Suppressor macrophage (primary cell): Measurements from ENCODE around the gene RGS19.
A peak's percentile ranks its signal among the peaks of the same experiment; 100 is the strongest.
"Not testable (repeated sequence)": the region's sequence is repeated elsewhere in the genome, so short reads cannot be mapped to it uniquely, and the experiment has no call there.

Experiments
- DNase-seq, 4 experiments: peaks; one replicate each; pipeline ENCODE4 v3.0.0-alpha.2; 2020 to 2022

The RGS19 gene

DNA sequence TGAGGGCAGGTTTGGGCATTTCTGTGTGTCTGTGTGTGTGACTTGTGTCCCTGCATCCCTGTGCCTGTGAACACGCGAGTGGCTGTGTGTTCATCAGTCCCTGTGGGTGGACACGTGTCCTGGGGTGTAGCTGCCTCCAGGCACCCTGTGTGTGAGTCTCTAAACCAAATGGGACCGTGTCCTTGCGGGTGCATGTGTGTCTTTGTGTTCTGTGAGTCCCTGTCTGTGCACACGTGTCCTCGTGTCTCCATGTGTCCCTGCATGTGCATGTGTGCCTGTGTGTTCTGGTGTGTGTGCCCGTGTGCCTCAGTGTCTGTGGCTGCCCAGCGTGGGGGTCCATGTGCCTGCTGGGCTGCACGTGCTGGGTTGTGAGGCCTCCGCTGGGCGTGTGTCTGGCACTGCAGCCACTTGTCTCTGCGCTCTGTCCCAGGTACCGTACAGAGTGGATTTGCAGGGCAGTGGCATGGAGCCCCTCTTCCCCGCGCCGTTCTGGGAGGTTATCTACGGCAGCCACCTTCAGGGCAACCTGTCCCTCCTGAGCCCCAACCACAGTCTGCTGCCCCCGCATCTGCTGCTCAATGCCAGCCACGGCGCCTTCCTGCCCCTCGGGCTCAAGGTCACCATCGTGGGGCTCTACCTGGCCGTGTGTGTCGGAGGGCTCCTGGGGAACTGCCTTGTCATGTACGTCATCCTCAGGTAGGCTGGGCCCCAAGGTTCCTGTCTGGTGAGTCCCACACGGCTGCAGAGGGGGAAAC is 13.1 kb upstream of the RGS19 start:
- DNase-seq: no peak

DNA sequence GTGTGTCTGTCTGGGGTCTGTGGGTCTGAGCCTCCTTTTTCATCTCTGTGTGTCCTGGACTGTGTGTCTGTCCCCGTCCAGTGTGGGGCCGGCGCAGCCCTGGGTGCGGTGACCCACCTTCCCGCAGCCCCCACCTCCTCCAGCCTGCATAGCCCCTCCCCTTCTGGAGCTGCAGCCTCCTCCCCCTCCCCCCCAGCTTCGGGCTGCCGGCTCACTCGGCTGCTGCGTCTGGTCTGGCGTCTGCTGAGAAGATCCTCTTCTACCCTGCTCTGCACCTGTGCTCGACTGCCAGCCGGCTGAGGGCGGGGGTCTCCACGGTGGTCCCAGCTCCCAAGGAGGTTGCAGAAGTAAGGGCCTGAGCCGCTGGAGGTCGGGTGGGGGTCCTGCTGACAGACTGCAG is 12.5 kb upstream of the RGS19 start:
- no peak for DNase-seq

DNA sequence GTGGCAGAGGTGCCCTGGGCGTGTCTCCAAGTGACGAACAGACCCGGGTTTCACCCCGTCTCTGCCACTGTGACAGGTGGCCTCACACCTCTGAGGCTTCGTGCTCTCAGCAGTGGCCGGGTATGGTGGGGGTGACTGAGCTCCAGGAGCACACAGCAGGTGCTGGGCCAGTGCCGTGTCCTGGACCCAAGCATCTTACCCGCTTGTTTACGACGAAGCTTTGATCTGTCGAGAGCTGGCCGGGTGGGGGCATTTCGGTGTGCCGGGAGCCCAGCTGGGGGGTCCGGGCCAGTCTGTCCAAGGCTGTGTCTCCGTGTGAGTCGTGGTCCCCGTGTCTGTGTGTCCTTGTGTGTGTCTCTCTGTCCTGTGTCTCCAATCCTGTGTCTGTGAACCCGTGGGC is 12.0 kb upstream of the RGS19 start:
- no peak for DNase-seq

- no peak for DNase-seq
Observed at GRCh38 chr20:64090165-64090564, 10.8 kb upstream of the RGS19 start.

DNA sequence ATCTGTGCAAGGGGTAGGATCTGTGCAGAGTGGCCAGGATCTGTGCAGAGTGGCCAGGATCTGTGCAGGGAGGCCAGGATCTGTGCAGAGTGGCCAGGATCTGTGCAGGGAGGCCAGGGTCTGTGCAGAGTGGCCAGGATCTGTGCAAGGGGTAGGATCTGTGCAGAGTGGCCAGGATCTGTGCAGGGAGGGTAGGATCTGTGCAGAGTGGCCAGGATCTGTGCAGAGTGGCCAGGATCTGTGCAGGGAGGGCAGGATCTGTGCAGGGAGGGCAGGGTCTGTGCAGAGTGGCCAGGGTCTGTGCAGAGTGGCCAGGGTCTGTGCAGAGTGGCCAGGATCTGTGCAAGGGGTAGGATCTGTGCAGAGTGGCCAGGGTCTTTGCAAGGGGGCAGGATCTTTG is 9.3 kb upstream of the RGS19 start:
- DNase-seq: not testable (repeated sequence)

GRCh38 chr20:64087226-64087825 is 8.0 kb upstream of the RGS19 start:
- not testable (repeated sequence) for DNase-seq

DNA sequence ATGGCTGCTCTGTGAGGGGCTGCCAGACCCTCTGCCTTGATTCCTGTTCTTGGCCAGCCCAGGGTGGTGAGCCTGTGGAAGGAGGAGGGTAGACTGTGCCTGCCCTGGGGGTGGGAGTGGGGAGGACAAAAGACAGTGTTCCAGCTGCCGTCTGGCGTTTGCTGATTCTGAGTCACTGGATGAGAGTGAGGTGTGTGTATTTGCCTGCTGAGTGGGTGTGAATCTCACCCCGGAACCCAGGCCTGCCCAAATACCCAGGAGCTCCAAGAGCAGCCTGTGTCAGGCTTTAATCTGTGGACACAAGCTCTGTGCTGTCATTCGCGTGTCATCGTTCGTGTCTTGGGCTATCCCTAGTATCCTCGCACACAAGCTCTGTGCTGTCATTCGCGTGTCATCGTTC is 7.5 kb upstream of the RGS19 start:
- DNase-seq: no peak

- DNase-seq: no peak
Observed at GRCh38 chr20:64084685-64085152, 5.4 kb upstream of the RGS19 start.

DNA sequence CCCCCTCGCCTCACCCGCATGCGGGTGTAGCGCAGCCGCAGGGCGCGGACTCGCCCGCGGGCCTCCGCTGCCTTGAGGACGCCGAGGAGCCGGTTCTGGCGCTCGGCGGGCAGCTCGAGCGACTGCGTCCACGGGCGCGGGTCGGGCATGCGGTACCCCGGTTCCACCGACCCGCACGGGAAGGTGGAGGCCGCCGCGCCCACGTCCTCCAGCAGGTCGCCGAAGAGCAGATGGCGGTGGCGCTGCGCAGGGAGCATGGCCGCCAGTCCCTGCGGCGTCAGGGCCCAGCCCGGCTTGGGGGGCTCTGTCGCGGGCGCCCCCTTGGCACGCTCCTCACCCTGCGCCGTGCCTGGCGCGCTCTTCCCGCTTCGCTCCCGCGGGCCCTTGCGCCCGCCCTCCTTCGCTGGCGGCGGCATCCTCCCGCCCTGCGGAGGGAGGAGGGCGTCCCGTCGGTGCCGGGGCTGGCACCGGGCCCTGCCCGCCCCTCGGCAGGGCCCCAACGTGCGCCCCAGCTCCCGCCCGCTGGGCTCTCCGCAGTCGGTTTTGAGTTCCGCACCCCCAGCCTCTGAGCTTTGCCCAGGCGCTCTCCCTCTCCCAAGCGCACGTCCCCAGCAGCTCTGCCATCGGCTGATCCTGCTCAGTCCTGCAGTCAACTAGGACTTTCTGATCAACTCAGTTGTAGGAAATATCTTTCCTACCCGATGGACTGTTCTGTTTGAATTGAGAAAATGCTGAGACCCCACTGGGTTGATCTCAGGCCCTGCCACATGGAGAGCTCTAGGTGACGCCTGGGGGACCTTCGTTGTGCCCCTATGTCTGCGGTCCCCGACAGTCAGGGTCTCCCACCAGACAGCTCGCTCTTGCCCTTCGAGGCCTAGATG is 4.7 kb upstream of the RGS19 start, which contains the start of gene LKAAEAR1:
TSS of gene LKAAEAR1 (minus strand) at position 595 of the 881 bp plus-strand sequence. CDS start at position 416, 179 bp downstream.
- peak in 1 of 4 experiments; percentile 38 for DNase-seq

DNA sequence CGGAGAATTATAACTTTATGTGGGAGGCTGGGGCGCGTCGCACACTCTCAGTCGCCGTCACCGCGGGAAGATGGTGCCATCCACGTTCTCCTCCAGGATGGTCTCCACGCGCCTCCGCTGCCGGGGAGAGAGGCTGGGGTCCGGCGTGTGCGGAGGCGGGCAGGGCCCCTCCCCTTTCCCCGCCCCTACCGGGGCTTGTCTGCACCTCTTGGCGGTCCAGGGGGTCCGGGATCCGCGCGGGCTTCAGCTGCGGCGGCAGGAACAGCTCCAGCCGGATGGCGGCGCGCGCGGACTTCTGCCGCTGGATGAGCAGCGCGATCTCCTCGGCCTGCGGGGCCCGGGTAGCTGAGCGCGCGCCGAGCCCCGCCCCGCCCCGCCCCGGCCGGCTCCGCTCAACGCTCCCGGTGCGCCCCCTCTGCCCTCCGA is 4.1 kb upstream of the RGS19 start:
- peak; percentile 71 to 92 (median 80) for DNase-seq

DNA sequence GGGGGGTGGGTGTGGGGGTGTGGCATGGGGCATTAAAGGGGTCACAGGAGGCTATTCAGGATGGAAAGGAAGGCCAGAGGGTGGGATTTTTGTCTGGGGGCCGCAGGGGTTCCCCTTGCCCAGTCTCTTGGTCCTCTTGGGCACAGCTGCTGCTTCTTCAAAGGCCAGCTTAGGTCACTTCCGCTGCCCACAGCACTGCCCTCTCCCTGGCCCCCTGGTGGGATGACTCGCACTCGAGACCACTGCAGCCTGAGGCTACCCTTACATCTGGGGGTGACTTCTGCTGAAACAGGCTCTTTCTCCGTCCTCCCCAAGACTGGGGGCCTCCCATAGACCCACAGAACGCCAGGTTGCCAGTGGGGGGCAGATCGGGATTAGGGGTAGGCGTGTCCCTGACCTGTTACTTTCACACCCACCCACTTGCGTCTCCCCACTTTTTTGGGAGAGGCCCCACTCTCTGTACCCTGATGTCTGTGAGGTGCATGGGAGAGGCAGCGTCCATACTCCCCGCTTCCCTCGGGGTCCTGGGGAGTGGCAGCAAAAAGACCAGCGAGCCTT is 3.6 kb upstream of the RGS19 start:
- DNase-seq: peak; percentile 23 to 56 (median 50)

DNA sequence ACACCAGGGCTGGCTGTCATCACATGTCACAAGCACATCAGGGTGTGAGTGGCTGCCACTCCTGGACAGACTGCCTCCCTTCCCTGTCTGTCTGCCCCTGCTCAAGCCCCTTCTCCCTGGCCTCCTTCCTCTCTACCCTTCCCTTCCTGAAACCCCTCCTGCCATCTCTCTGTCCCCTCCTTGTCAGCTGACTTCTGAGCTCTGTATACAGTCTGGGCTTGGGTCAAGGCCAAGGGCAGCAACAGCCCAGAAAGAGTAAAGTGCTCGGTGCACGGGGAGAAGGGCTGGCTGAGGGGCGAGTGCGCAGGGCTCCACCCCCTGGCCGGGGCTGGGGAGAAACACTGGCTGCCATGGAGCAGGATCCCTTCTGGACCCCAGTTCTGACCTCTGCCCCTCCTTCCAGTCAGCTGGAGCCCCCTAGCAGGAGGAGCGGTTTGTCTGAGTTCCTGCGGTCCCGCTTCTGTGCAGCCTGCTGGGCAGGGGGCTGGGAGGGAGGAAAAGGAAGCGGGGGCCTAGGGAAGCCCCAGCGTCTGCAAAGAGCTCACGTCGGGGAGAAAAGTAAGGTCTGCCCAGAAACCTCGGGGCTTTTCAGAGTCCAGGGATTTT is 2.9 kb upstream of the RGS19 start:
- DNase-seq: peak in 2 of 4 experiments; percentile 22 to 41

DNA sequence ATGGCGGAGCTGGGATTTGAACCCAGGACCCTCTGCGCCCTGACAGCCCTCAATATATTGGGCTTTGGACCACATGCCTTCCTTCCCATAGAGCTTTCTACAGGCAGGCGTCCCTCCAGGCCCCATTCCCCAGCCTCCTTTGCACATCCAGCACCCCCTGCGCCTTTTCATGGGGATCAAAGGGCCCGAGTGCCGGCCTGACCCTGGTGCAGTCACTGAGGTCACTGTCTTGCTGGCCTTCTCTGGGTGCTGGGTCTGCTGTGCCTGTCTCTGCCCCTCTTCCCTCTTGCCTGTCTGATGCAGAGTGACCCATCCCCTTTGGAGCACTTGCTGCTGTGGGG is 2.3 kb upstream of the RGS19 start:
- no peak for DNase-seq

DNA sequence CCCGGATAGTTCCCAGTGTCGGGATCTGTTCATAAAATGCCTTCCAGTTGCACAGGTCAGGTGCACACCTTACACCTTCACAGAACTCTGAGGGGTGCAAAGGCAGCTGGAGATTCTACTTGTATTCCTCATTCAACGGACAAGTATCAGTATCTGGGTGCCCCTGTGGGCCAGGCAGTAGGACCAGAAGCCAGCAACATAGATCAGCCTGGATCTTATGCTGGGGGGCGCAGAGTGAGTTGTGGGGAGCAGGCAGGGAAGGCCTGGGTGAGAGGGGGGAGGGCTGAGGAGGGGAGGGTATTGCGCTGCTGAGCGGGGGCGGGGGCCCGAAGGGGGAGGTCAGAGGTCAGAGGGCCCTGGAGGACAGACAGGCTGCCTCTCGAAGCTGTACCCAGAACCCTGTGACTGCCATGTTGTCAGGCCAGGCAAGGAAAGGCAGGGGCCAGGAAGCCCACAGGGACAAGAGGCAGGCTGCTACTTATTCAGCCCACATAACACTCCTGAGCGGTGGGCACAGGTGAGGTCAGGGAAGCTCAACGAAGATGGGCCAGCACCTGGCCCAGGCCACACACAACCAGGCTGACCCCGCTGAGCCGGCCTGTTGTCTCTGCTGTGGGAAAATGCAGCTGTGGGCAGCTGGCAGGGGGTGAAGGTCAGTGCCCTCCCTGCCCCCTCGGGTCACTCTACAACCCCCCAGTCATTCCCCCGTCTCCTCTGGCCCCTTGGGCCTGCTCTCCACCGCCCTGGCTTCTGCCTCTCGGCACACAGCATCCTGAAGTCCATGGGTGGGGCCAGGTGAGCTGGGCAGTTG is 1.7 kb upstream of the RGS19 start:
- peak in 1 of 4 experiments; percentile 12 for DNase-seq

DNA sequence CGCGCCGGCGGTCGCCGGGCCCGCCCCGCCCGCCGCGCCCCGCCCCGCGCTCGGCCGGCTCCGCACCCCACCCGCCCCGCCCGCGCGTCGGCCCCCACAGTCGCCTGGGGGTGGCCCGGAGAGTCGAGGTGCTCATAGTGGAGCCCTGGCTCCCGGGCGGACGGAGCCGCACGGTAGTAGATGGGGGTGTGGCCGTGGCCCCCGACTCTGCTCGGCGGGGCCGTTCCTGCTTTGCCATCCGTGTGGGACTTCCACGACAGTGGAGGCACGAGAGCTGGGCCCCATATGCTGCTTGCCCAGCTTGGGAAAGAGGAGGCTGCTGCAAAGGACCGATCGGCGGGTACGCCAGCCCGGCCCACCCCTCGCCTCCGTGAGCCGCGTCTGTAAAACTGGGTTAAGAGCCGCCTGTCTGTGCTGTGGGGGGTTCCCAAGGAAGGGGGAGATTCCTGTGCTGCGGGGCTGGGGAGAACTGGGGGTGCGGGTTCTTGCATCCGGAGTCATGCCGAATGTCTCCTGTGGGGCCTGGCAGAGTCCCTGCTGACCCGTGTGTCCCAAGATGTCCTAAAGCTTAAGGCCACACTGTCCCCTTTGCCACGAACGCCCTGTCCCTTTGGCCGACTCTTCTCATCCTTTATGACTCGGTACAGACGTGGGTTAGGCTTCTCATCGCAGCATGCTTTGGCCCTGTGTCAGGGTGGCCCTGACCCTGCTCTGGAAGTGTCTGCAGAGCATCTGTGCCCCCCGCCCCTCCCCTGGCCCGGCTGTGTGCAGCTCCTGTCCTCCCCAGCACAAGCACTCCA is 895 bp upstream of the RGS19 start, which contains the start of gene OPRL1:
TSS of gene OPRL1 (plus strand) at position 70 of the 800 bp plus-strand sequence. CDS start 12,639 bp downstream, outside the sequence.
- peak; percentile 26 to 51 (median 48) for DNase-seq

DNA sequence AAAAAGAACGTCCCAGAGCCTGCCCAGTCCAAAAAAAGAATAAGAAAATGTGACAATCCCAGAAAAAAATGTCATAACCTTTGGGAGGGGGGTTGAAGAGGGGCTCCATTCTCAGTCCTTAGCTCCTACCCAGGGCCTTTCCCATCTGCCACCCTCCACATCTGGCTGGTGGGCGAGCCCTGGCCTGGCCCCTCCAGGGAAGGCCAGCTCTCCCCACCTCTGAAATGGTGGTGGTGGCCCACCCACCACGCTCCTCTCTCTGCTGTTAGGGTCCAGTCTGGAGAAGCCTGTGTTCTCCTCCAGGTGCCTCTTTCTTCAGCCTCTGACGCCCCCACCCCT is 415 bp downstream of the RGS19 start:
- no peak for DNase-seq

GRCh38 chr20:64077876-64078551 is 1.3 kb downstream of the RGS19 start:
- peak; percentile 17 to 58 (median 45) for DNase-seq

DNA sequence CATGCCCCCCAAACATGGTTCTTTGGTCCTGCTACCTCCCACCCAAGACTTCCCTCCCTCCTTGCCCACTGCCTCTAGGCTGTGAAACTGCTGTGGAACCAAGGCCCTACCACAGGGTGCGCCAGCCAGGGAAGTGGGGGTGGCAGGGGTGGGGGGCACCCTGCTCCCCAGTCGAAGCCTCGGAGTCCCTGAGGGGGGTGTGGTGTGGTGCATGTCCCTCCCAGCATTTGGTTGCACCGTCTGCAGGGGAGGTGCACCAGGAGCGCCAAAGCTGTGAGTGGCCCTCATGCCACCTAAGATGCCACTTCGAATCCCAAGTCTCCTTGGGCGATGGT is 1.8 kb downstream of the RGS19 start:
- peak in 2 of 4 experiments; percentile 18 to 23 for DNase-seq

DNA sequence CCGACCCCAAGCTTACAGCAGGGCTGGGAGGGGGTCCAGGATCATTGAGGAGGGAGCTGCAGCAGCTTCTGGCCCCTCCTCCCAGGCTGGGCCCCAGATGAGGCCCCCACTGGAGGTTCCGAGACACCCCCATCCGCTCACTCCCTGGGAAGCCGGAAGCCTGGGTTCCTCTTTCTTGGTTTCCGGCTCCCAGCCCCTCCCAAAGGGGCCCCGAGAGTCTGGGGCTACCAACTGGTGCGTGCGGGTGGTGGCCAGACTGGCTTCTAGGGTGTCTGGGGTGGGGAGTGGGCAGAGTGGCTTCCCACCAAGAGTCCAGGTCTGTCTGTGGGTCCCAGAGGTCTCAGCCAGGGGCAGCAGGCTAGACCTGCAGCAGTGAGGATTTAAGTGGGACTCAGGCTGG is 2.2 kb downstream of the RGS19 start:
- peak; percentile 62 to 83 (median 74) for DNase-seq
